Panc1 (cell line): ENCODE data around the gene PIGH. TPM values are rescaled to one million over a fixed set of nuclear protein-coding genes. Genes with fewer than 3 reads are reported as not detected.

Experiments
- ATAC-seq: fragments of 200-7000 bp; cut with Tn5 transposase; 2 replicates; pipeline ENCODE4 v1.9.1; 2020; ENCODE audit warnings: mild to moderate bottlenecking, moderate library complexity
- BruUV-seq: library from RNA; stranded (reverse); fragments of 400-500 nt; replicated peaks from 2 replicates; lab custom pipeline; 2021; lab: Mats Ljungman, UMichigan
- CTCF ChIA-PET: fragments of 300-600 bp; sonication (Branson Sonifier 250); formaldehyde crosslinking; loops from one replicate; lab custom pipeline; 2022; ENCODE audit warnings: antibody characterized with exemption; lab: Charles Lee
- POLR2A ChIA-PET: fragments of 300-600 bp; sonication (Branson Sonifier 250); formaldehyde crosslinking; loops from one replicate; lab custom pipeline; 2022; ENCODE audit warnings: antibody characterized with exemption; lab: Charles Lee
- DNase-seq: peaks from one replicate; pipeline ENCODE4 v3.0.0-alpha.2; 2010; ENCODE audit warnings: low read depth, low spot score
- H3K27ac ChIP-seq: 2 replicates; pipeline ENCODE4 v1.5.1; 2011; ENCODE audit warnings: mild to moderate bottlenecking, low read length, inconsistent platforms
- H3K27me3 ChIP-seq: fragments of 200-500 bp; sonication (Bioruptor generic); 2 replicates; pipeline ENCODE4 v1.6.0; 2014; ENCODE audit warnings: low read length, inconsistent platforms; ENCODE audit not compliant: control insufficient read depth, insufficient read depth
- H3K36me3 ChIP-seq: fragments of 200-500 bp; sonication (Bioruptor generic); 2 replicates; pipeline ENCODE4 v1.5.1; 2014; ENCODE audit warnings: inconsistent platforms, mild to moderate bottlenecking, low read length, moderate library complexity; ENCODE audit not compliant: control insufficient read depth, insufficient read depth
- H3K4me1 ChIP-seq: 2 replicates; pipeline ENCODE4 v1.5.1; 2011; ENCODE audit warnings: inconsistent platforms, mild to moderate bottlenecking, low read length, moderate library complexity; ENCODE audit not compliant: control insufficient read depth, insufficient read depth
- H3K4me3 ChIP-seq, 2 experiments: 2 replicates each; pipeline ENCODE4 v1.5.1; 2011 to 2012; ENCODE audit warnings: low read depth in 2 of 2, low read length in 2 of 2, mild to moderate bottlenecking in 2 of 2, inconsistent platforms in 1 of 2, moderate library complexity in 1 of 2
- H3K9me3 ChIP-seq: fragments of 200-500 bp; sonication (Bioruptor generic); 2 replicates; pipeline ENCODE4 v1.5.1; 2014; ENCODE audit warnings: low read depth, mild to moderate bottlenecking, inconsistent platforms, low read length, moderate library complexity; ENCODE audit not compliant: control insufficient read depth, insufficient read depth
- CTCF ChIP-seq: fragments of 450-650 bp; IDR thresholded peaks from 2 replicates; pipeline ENCODE4 v1.5.1; 2017; ENCODE audit warnings: mild to moderate bottlenecking
- POLR2AphosphoS5 ChIP-seq: IDR thresholded peaks from 2 replicates; pipeline ENCODE4 v1.6.1; 2012; ENCODE audit warnings: mild to moderate bottlenecking, low read depth, low read length, moderate library complexity
- REST ChIP-seq, 2 experiments: IDR thresholded peaks; 2 replicates each; pipeline ENCODE4 v1.6.1; 2011 to 2012; ENCODE audit warnings: low read depth in 2 of 2, control low read depth in 1 of 2, low read length in 1 of 2, mild to moderate bottlenecking in 1 of 2, moderate library complexity in 1 of 2; ENCODE audit not compliant: insufficient read depth in 1 of 2
- SIN3A ChIP-seq: IDR thresholded peaks from 2 replicates; pipeline ENCODE4 v1.6.1; 2012; ENCODE audit warnings: low read depth, mild to moderate bottlenecking, low read length, moderate library complexity, borderline replicate concordance; ENCODE audit not compliant: insufficient read depth
- TCF7L2 ChIP-seq: IDR thresholded peaks from 2 replicates; pipeline ENCODE4 v1.6.1; 2011; ENCODE audit warnings: mild to moderate bottlenecking, low read depth, low read length, inconsistent platforms
- in situ Hi-C: cut with HindIII; loops from 2 replicates; pipeline ENCODE4 v1.10.0; 2016; ENCODE audit warnings: low sequenced_read_pairs, low pct_unique_long_range_greater_than_20kb
- intact Hi-C: fragments of 100-400 bp; cut with micrococcal nuclease; formaldehyde crosslinking; loops from one replicate; pipeline ENCODE4 v1.10.0; 2022; ENCODE audit not compliant: unreplicated experiment
- total RNA-seq: library from RNA; stranded (reverse); gene quantifications from one replicate; pipeline ENCODE4 v1.2.1, GENCODE V29; 2021; ENCODE audit not compliant: unreplicated experiment

The PIGH gene
- total RNA-seq, 1 experiment from 2014 or later, result 13.3 TPM

- intact Hi-C loops (no loop called here), in situ Hi-C loops (no loop called here)
- CTCF ChIA-PET, result no interaction called here
- H3K36me3 ChIP-seq, result no peaks in the 10 kb centered on the region
- H3K4me3 ChIP-seq, result no peak overlapping the region
- ATAC-seq (no peak), DNase-seq (no peak)
- no peaks in the 10 kb centered on the region for H3K27me3 ChIP-seq
- BruUV-seq, result no TSS peak
- H3K27ac ChIP-seq, result no peak overlapping the region
- POLR2A ChIA-PET, result no interaction called here
- TF ChIP-seq SIN3A (no peak), POLR2AphosphoS5 (no peak), TCF7L2 (no peak), REST (IDR thresholded peaks at IDR 0.05; ENCODE audit: insufficient read depth in 1 of 2, low read depth in 2 of 2, low read length in 1 of 2) (no peak), CTCF (no peak)
- H3K9me3 ChIP-seq, result no peaks in the 10 kb centered on the region
- H3K4me1 ChIP-seq, result no peaks in the 10 kb centered on the region
Measured at GRCh38 chr14:67569011-67569650, 30.9 kb downstream of the PIGH start.

GRCh38 chr14:67567654-67568053 is 32.4 kb downstream of the PIGH start:
- no TSS peak for BruUV-seq
- in situ Hi-C loops, result no loop called here
- H3K27me3 ChIP-seq, result no peaks in the 10 kb centered on the region

More at GRCh38 chr14:67567654-67568053, 32.4 kb downstream of the PIGH start:
- DNase-seq (no peak), ATAC-seq (no peak)
- Histone ChIP-seq H3K4me1 (no peaks in the 10 kb centered on the region), H3K4me3 (no peak overlapping the region), H3K27ac (no peak overlapping the region), H3K9me3 (no peaks in the 10 kb centered on the region), H3K36me3 (no peaks in the 10 kb centered on the region)
- intact Hi-C loops, result no loop called here
- CTCF ChIA-PET, result interaction anchor here (0.8 kb wide), 1 partner anchor 40 kb away, joined by 3 read pairs; no protein-coding TSS in a partner anchor
- POLR2A ChIA-PET, result no interaction called here
- TF ChIP-seq CTCF (no peak), SIN3A (no peak), REST (IDR thresholded peaks at IDR 0.05; ENCODE audit: insufficient read depth in 1 of 2, low read depth in 2 of 2, low read length in 1 of 2) (no peak), TCF7L2 (no peak), POLR2AphosphoS5 (no peak)
